Lower leg skin (tissue), 4 donors: ENCODE measurements around the gene INSL3. TPM values are rescaled to one million over a fixed set of nuclear protein-coding genes. Genes with fewer than 3 reads are reported as not detected.
"Not testable (repeated sequence)": the region's sequence is repeated elsewhere in the genome, so short reads cannot be mapped to it uniquely, and the experiment has no call there.

Source experiments
- DNase-seq, 2 donors: peaks; one replicate each; pipeline ENCODE4 v3.0.0-alpha.2; 2019; ENCODE audit warnings: low spot score in 2 of 2
- H3K4me3 ChIP-seq: fragments of 200-600 bp; sonication (generic); 2 replicates; pipeline ENCODE4 v1.5.1; 2017; ENCODE audit warnings: mild to moderate bottlenecking, low read depth; ENCODE audit not compliant: poor library complexity, severe bottlenecking
- POLR2A ChIP-seq, 2 donors: fragments of 450-650 bp; IDR thresholded peaks; one replicate each; pipeline ENCODE4 v1.6.1; 2016 to 2017; ENCODE audit warnings: antibody characterized with exemption in 2 of 2, mild to moderate bottlenecking in 1 of 2, moderate library complexity in 1 of 2
- WGBS, 2 donors: methylation state at CpG; one replicate each; pipeline ENCODE4 v1.1.5; 2018; 5-methylcytosine and 5-hydroxymethylcytosine counted together
- intact Hi-C: fragments of 100-400 bp; cut with DNase I; formaldehyde crosslinking; loops from one replicate; pipeline ENCODE4 v1.15.0; 2023; ENCODE audit warnings: low total_unique reads
- total RNA-seq, 4 donors: library from RNA; depleted of rRNA; stranded (reverse); fragments of >200 nt; gene quantifications; one replicate each; pipeline ENCODE4 v1.1.0, GENCODE V29; 2016
- TF ChIP-seq, protein P1 (sequence below), 3 donors: fragments of 450-650 bp; IDR thresholded peaks; one replicate each; pipeline ENCODE4 v1.5.1; 2016; ENCODE audit warnings: antibody characterized with exemption in 3 of 3, mild to moderate bottlenecking in 3 of 3, moderate library complexity in 2 of 3

Gene INSL3
- total RNA-seq, 4 donors from 2014 or later: not detected

DNA sequence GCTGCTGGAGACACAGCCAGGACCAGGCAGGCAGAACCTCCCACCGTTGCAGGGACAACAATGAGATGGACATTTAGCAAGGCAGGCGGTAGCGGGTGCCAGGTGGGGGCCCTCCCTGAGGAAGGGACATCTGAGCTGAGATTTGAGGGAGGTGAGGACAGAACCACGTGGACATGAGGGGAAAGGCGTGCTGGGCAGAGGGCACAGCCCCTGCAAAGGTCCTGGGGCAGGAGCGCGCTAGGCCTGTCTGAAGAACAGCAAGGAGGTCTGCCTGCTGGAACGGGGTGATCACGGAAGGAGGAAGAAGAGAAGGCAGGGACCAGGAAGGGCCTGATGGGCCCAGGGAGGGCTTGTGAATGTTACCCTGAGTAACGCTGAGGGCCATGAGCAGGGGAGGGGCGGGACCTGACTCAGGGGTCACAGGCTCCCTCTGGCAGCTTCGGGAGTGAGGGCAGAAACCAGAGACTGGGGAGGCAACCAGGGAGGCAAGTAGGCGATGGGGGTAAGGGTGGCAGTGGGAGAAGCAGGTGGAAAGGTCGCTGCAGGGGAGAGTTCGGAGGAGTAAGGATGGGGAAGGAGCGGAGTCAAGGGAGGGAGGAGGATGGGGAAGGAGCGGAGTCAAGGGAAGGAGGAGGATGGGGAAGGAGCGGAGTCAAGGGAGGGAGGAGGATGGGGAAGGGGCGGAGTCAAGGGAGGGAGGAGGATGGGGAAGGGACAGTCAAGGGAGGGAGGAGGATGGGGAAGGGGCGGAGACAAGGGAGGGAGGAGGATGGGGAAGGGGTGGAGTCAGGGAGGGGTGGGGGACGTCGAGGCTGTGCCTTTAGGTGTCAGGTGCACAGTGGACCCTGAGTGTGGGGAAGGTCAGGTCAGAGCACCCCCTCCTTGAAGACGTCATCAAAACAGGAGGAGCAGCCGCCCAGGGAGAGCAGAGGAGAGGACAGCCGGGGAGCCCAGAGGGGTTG lies 42.1 kb downstream of the INSL3 start:
- no peak for TF ChIP-seq POLR2A (IDR thresholded peaks at IDR 0.05)
- TF ChIP-seq, protein P1, sequence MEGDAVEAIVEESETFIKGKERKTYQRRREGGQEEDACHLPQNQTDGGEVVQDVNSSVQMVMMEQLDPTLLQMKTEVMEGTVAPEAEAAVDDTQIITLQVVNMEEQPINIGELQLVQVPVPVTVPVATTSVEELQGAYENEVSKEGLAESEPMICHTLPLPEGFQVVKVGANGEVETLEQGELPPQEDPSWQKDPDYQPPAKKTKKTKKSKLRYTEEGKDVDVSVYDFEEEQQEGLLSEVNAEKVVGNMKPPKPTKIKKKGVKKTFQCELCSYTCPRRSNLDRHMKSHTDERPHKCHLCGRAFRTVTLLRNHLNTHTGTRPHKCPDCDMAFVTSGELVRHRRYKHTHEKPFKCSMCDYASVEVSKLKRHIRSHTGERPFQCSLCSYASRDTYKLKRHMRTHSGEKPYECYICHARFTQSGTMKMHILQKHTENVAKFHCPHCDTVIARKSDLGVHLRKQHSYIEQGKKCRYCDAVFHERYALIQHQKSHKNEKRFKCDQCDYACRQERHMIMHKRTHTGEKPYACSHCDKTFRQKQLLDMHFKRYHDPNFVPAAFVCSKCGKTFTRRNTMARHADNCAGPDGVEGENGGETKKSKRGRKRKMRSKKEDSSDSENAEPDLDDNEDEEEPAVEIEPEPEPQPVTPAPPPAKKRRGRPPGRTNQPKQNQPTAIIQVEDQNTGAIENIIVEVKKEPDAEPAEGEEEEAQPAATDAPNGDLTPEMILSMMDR (IDR thresholded peaks at IDR 0.05): no peak
- H3K4me3 ChIP-seq: no peak overlapping the region
- peak in 1 of 2 donors; percentile 55 for DNase-seq
- WGBS, 2 donors: 18 to 20% methylated on average over 25 of the region's 25 CpGs
- intact Hi-C loops: no loop called here

DNA sequence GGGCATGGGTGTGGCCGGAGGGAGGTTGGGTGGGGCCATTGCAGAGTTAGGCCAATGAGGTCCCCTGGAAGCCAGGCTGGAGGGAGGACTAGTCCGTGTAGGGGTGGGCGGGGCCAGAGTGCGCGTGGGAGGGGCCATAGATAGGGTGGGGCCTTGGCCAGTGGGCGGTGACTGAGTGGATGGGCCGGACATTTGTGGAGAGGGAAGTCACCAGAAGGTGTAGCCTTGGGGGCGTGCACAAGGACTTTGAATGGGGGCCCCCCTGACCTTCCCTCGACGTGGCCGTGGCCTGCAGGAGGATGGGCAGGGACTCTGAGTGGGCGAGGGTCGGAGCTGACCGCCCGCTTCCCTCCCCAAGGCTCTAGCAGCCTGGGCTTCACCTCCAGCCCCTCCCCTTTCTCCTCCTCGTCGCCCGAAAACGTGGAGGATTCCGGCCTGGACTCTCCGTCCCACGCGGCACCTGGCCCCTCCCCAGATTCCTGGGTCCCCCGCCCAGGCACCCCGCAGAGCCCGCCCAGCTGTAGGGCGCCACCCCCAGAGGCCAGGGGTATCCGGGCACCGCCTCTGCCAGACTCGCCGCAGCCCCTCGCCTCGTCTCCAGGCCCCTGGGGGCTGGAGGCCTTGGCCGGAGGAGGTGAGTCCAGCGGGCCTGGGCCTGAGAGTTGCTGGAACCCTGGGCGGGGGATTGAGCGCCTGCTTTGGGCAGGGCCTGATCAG lies 42.9 kb downstream of the INSL3 start:
- 6 to 7% methylated on average over 35 of the region's 37 CpGs for WGBS, 2 donors
- no peak for TF ChIP-seq POLR2A (IDR thresholded peaks at IDR 0.05)
- TF ChIP-seq, protein P1 (IDR thresholded peaks at IDR 0.05): no peak
- no peak overlapping the region for H3K4me3 ChIP-seq
- intact Hi-C loops: no loop called here
- peak in 1 of 2 donors; percentile 47 for DNase-seq

DNA sequence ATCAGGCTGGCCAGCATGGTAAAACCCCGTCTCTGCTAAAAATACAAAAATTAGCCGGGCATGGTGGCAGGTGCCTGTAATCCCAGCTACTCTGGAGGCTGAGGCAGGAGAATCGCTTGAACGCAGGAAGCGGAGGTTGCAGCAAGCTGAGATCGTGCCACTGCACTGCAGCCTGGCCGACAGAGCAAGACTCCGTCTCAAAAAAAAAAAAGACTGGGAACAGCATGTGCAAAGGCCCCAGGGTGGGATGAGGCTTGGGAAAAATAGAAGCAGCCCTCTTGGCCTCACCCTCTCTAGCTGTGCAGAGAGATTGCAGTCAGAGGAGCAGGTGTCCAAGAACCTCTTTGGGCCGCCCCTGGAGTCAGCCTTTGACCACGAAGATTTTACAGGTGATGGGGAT lies 43.5 kb downstream of the INSL3 start:
- intact Hi-C loops, H3K4me3 ChIP-seq, DNase-seq: not testable (repeated sequence)
- WGBS, 2 donors: 72% methylated on average over 10 of the region's 10 CpGs

DNA sequence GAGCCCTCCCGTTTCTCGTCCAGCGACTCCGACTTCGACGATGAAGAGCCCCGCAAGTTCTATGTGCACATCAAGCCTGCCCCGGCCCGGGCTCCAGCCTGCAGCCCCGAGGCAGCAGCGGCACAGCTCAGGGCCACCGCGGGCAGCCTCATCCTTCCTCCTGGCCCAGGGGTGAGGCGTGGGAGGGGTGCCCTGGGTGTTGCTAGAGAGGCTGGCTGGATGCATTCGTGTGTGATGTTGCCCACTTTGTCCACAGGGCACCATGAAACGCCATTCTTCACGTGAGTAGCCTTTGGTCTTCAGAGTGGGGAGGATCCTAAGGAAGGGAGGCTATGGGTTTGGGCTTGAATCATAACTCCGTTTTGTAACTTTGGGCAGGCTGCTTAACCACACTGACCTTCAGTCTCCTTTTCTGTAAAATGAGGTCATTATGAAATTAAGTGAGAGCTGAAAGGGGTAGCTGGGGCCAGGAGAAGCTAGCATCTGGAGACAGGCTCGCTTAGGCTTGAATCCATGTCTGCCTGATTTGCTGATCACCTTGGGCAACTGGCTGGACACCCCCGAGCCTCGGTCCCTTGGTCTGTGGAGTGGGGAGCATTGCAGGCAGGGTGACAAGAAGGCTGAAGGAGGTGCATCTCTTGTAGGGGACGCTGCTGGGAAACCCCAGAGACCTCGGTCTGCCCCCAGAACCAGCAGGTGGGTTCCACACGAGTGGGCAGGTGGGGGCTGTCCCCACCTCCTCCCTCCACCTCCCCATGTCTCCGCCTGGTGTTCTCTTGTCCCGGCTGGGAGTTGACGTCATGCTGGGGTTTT lies 45.1 kb downstream of the INSL3 start:
- no peak overlapping the region for H3K4me3 ChIP-seq
- WGBS, 2 donors: 63 to 69% methylated on average over 26 to 27 of the region's 27 CpGs
- intact Hi-C loops: no loop called here
- TF ChIP-seq POLR2A (IDR thresholded peaks at IDR 0.05): no peak
- TF ChIP-seq, protein P1 (IDR thresholded peaks at IDR 0.05): no peak
- DNase-seq: no peak

DNA sequence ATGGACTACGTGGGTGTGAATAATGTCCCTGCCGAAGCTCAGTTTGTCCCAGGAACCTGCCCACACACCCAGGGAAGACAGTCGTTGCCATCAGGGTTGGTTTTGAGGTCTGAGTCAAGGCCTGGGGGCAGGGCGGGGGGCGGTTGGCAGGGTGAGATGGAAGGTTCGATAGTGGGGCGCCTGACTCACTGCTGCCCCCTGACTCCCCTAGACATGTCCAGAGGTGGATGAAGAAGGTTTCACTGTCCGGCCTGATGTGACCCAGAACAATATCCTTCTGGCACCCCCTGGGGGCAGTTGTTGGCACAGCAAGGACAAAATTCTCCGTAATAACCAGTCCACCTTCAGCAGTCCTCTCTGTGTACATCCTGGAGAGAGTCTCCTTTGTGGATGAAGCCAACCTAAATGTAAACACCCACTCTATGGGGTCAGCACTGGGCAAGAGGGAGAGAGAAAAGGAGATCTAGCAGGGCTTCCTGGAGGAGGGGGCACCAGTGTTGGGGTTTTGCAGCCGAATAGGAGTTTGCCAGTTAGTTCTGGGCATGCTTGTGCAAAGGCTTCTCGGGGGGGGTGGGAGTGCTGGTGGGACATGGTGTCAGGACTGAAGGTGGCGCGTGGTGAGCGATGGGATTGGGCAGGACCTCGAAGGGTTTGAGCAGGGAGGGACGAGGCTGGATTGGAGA lies 45.9 kb downstream of the INSL3 start:
- 59 to 66% methylated on average over 14 to 16 of the region's 16 CpGs for WGBS, 2 donors
- intact Hi-C loops: no loop called here
- DNase-seq: no peak
- no peak overlapping the region for H3K4me3 ChIP-seq
- TF ChIP-seq POLR2A (IDR thresholded peaks at IDR 0.05): no peak
- TF ChIP-seq, protein P1 (IDR thresholded peaks at IDR 0.05): no peak
